ENCODE results near the gene PLCB1.
"Not testable (repeated sequence)": the region's sequence is repeated elsewhere in the genome, so short reads cannot be mapped to it uniquely, and the experiment has no call there.

The PLCB1 gene

DNA sequence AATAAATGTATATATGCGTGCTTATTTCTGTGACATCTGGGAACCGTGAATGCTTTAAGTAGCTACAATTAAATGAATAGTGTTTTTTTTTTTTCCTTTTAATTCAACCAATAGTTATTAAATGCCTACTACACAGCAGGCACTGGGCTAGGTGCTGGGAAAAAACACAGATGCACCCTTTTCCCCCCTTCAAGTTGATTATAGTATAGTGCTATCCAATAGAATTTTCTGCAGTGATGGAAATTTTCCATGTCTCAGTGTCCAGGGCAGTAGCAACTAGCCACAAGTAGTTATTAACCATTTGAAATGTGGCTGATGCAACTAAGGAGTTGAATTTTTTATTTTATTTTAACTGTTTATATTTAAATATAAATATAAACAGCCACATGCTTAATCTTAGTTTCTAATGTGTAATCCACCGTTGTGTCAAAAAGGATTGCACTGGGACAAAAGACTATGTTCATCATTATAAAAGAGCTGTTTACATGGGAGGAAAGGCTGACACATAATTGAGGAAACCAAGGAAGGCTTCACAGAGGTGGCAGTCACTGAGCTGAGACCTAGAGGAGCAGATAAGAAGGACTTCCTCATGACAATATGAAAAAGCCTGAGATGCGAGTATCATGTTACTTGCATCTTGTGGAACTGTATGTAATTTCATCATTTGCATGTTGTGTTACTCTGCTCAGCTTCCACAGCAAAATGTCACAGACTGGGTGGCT, 675.6 kb downstream of the PLCB1 start:
- DNase-seq = no peak

GRCh38 chr20:8808202-8808535, 676.1 kb downstream of the PLCB1 start:
- DNase-seq = no peak

GRCh38 chr20:8809107-8809953, 677.3 kb downstream of the PLCB1 start:
- peak; percentile 10 for DNase-seq

GRCh38 chr20:8811801-8812594, 679.9 kb downstream of the PLCB1 start:
- DNase-seq = no peak

- no peak for DNase-seq
Observed at GRCh38 chr20:8812817-8813216, 680.8 kb downstream of the PLCB1 start.

DNA sequence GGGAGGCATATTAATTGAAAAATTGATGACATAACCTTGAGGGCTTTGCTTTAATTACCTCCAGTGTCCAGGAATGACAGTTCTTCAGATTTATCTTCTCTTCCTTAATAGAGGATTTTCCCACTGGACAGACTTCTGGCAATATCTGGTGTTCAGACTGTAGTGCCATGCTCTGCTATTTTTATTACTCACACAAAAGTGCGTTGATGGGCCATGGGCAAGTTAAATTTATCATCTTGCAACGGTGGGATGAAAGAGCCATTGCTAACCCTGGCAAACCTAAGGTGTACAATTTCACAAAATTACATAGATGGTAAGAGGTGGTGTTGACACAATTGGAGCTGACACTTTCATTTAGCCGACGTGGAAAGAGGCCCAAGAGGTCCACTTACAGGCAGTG, 683.1 kb downstream of the PLCB1 start:
- no peak for DNase-seq

- no peak for DNase-seq
Observed at GRCh38 chr20:8829256-8829655, 697.2 kb downstream of the PLCB1 start.

GRCh38 chr20:8834294-8834693, 702.2 kb downstream of the PLCB1 start:
- DNase-seq = not testable (repeated sequence)

DNA sequence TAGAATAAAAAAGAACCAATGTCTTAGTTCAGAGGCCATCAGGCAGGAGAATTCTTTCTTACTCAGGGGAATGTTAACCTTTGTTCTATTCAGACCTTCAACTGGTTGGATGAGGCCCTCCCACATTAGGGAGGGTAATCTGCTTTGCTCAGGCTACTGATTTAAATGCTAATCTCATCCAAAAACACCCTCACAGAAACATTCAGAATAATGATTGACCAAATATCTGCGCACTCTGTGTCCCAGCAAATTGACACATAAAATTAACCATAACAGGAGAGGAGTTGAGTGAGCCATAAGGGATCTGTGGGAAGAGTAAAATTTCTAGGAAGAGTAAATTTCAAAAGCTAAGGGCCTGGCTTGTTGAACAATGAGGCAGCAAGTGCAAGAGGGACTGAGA, 702.8 kb downstream of the PLCB1 start:
- DNase-seq = no peak

DNA sequence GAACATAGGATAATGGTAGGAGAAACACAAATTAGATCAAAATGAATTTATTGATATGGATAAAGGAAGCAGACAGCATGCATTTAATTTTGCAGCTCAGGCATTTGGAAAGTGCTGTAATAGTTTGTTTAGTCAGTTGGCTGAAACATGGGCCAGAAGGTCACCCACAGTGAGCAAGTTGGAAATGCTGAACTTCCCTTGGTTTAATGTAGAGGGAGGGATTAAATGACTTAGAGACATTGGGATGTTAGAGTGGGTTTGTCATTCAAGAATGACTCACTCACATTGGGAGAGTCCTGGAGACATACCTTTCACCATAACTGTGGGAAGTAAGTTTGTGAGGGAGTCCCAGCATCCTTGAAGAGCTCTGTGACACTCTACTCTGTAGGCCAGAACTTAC, 705.3 kb downstream of the PLCB1 start:
- peak; percentile 54 for DNase-seq

- no peak for DNase-seq
Observed at GRCh38 chr20:8842525-8842924, 710.5 kb downstream of the PLCB1 start.

DNA sequence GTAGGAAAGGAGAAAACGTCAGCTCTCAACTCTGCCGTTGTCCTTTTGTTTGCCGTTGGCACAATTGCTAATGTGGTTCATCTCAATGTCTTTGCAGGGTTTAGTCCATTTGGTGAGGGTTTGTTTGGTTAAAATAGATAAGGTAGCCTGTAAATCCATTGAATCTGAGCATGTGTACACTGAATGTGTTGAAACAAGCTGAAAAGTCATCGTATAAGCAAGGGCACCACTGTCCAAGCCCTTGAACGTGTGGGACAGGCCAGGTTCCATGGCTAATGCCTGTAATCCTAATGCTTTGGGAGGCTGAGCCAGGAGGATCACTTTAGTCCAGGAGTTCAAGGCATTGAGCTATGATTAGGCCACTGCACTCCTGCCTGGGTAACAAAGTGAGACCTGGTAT, 712.1 kb downstream of the PLCB1 start:
- DNase-seq = no peak

DNA sequence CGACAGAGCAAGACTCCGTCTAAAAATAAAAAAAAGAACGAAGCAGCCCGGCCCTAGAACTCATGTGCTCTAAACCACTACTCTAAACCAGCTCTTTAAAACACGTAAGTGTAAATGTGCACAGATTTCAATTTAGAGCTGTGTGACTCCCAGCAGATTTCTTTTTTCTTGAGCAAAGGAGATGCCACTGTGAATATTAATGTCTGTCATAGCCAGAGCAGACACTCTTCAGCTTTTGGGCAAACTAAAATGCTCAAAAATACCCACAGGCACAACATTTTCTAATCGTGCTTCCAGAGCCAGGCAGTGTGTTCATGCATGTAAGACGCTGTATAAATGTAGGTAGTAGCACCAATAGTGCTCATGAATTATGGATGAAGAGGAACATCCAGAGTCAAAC, 717.9 kb downstream of the PLCB1 start:
- DNase-seq = no peak

GRCh38 chr20:8851446-8851845, 719.4 kb downstream of the PLCB1 start:
- no peak for DNase-seq

- DNase-seq = not testable (repeated sequence)
Observed at GRCh38 chr20:8851919-8852318, 719.9 kb downstream of the PLCB1 start.

GRCh38 chr20:8853211-8853610, 721.1 kb downstream of the PLCB1 start:
- DNase-seq = not testable (repeated sequence)

GRCh38 chr20:8853805-8854338, 721.8 kb downstream of the PLCB1 start:
- DNase-seq = peak; percentile 96

DNA sequence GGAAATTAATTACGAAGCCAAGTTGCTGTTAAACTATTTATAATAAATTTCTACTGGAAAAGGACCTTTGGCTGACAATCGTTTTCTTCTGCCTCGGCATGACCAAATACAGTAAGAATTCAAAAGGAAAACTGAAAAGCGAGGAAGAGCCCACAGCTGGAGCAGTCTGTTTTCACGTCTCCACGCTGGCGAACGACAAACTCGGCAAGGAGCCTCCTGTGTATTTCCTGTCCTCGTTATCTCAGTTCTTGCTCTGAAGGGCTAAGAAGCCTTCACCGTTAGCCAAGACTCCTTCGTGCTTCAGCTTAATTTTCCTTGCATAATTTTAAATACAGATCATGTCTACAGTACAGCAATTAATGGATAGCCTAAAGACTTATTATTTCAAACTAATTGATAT, 722.5 kb downstream of the PLCB1 start:
- peak; percentile 49 for DNase-seq

DNA sequence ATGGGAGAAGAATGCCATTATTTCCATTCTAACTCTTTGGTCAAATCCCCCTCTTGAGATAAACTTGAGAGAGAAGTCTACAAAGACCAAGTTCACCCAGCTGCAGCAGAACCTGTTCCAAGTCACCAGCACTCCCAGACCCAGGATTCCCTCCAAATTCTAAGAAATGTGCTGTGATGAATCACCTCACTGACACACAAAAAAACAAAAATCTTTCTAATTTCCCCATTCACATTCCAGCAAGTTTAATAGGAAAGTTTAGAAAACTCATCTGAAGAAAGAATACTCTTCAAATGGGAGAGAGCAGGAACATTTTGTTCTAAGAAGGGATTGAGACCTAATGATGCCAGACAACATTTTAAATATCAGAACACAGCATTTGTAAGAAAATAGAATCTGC, 723.2 kb downstream of the PLCB1 start:
- DNase-seq = peak; percentile 49

GRCh38 chr20:8856668-8857067, 724.6 kb downstream of the PLCB1 start:
- DNase-seq = no peak

DNA sequence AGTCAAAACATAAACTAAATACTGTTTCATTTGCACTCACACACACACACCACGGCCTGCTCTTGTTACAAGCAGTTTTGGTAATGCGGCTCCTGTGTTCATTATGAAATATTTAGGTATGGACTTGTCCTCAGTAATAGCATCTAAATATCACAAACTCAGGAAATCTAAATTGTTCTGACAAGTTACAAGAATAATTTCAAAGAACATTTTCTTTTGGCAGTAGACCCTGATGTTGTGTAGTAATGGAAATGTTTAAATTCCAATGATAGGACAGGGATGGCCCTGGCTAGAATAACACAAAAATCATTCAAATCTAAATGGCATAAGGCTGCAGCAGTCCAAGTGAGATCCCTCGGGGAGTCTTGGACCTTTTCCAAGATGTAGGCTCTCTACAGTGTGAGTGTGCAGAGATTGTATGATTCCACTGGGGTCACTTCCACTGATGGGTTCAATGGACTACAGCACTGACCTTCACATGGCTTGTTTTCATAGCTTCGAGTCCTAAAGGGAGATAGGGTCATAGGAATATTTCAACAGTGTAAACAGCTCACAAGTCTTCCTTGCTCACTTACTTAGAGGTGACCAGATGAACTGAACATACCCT, 726.2 kb downstream of the PLCB1 start:
- DNase-seq = no peak

DNA sequence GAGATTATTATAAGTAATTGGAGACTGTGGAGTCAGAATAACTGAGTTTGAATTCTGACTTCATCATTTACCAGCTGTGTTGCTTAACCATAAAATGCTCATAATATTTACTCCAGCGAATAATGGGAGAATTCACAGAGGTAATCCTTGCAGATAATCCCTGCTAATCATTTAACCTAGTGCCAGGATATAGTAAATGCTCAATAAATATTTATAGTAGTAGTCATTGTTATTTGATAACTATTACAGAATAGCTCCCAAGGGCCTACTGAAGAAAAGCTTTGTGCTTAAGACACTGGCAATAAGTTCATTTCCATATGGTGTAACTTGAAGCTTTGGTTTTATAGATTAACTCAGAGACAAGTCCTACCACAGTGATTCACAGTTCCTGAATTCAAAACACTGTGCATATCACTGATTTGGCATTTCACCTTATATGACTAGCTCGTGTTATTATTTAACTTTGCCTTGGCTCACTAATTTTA, 728.0 kb downstream of the PLCB1 start:
- peak; percentile 94 for DNase-seq

GRCh38 chr20:8862092-8862491, 730.0 kb downstream of the PLCB1 start:
- no peak for DNase-seq
